Endothelial cell of umbilical vein (primary cell): ENCODE data around the gene GTF2IRD1. TPM values are rescaled to one million over a fixed set of nuclear protein-coding genes. Genes with fewer than 3 reads are reported as not detected.
"Not testable (repeated sequence)": the region's sequence is repeated elsewhere in the genome, so short reads cannot be mapped to it uniquely, and the experiment has no call there.

Source experiments
- BruUV-seq: library from RNA; stranded (reverse); fragments of 400-500 nt; replicated peaks from 2 replicates; lab custom pipeline; 2021; lab: Mats Ljungman, UMichigan
- CTCF ChIA-PET: fragments of 300-600, 350-600 bp; sonication (Branson Sonifier 250); formaldehyde crosslinking; loops from one replicate; lab custom pipeline; 2021; ENCODE audit warnings: antibody characterized with exemption, inconsistent platforms; lab: Charles Lee
- POLR2A ChIA-PET: fragments of 300-600, 350-600 bp; sonication (Branson Sonifier 250); formaldehyde crosslinking; loops from one replicate; lab custom pipeline; 2021; ENCODE audit warnings: antibody characterized with exemption, inconsistent platforms; lab: Charles Lee
- DNase-seq: peaks from one replicate; pipeline ENCODE4 v3.0.0-alpha.2; 2011; ENCODE audit warnings: low read depth, low spot score
- FAIRE-seq: peaks from 2 replicates; lab custom pipeline; 2011; peaks lifted over from hg19 to GRCh38; lab: Jason Lieb, UNC
- H2AFZ ChIP-seq: 2 replicates; pipeline ENCODE4 v1.6.0; 2012; ENCODE audit warnings: low read depth, low read length, control low read depth, inconsistent platforms
- H3K27ac ChIP-seq: 2 replicates; pipeline ENCODE4 v1.5.1; 2011; ENCODE audit warnings: low read depth, mild to moderate bottlenecking, control low read depth, low read length, moderate library complexity; ENCODE audit not compliant: insufficient read depth
- H3K27me3 ChIP-seq, 2 experiments: 2 replicates each; pipeline versions ENCODE4 v1.6.0 to v1.6.1; 2011; ENCODE audit warnings: low read length in 2 of 2, mixed read lengths in 1 of 2; ENCODE audit not compliant: control insufficient read depth in 2 of 2, insufficient read depth in 2 of 2
- H3K36me3 ChIP-seq, 2 experiments: 2 replicates in 1 of 2; 3 replicates in 1 of 2; pipeline ENCODE4 v1.5.1; 2011; ENCODE audit warnings: low read length in 2 of 2, mild to moderate bottlenecking in 1 of 2, moderate library complexity in 1 of 2; ENCODE audit not compliant: control insufficient read depth in 2 of 2, insufficient read depth in 2 of 2; ENCODE audit errors: extremely low read depth in 1 of 2
- H3K4me1 ChIP-seq: 3 replicates; pipeline ENCODE4 v1.5.1; 2011; ENCODE audit warnings: mild to moderate bottlenecking, low read length; ENCODE audit not compliant: control insufficient read depth, insufficient read depth; ENCODE audit errors: extremely low read depth
- H3K4me2 ChIP-seq: 2 replicates; pipeline ENCODE4 v1.6.1; 2011; ENCODE audit warnings: low read length, control low read depth, mixed read lengths; ENCODE audit not compliant: insufficient read depth
- H3K4me3 ChIP-seq, 3 experiments: fragments of 200-600 bp in 1 of 3; sonication (generic), shearing (Covaris generic) in 1 of 3; replicated peaks in 1 of 3; 2 replicates each; pipeline ENCODE4 v1.5.1; 2011 to 2016; ENCODE audit warnings: control low read depth in 3 of 3, low read length in 3 of 3, mild to moderate bottlenecking in 2 of 3, inconsistent platforms in 1 of 3, low read depth in 1 of 3, moderate library complexity in 1 of 3; ENCODE audit not compliant: insufficient read depth in 1 of 3
- H3K79me2 ChIP-seq: 2 replicates; pipeline ENCODE4 v1.6.0; 2012; ENCODE audit warnings: low read length, inconsistent platforms; ENCODE audit not compliant: control insufficient read depth, insufficient read depth
- H3K9ac ChIP-seq: replicated peaks from 2 replicates; pipeline ENCODE3; 2011; ENCODE audit warnings: low read length, control low read depth; ENCODE audit not compliant: insufficient read depth; ENCODE audit errors: extremely low read depth
- H3K9me1 ChIP-seq: replicated peaks from 3 replicates; pipeline ENCODE4 v1.6.0; 2011; ENCODE audit warnings: mild to moderate bottlenecking, low read length; ENCODE audit not compliant: control insufficient read depth, insufficient read depth; ENCODE audit errors: extremely low read depth
- H3K9me3 ChIP-seq: replicated peaks from 2 replicates; pipeline ENCODE4 v1.5.1; 2012; ENCODE audit warnings: low read length, inconsistent platforms; ENCODE audit not compliant: control insufficient read depth, insufficient read depth
- H4K20me1 ChIP-seq: replicated peaks from 2 replicates; pipeline ENCODE3; 2011; ENCODE audit warnings: mild to moderate bottlenecking, low read length; ENCODE audit not compliant: control insufficient read depth, insufficient read depth; ENCODE audit errors: extremely low read depth
- EZH2 ChIP-seq: IDR thresholded peaks from 2 replicates; pipeline ENCODE4 v1.6.1; 2012; ENCODE audit warnings: borderline replicate concordance, low read depth, mild to moderate bottlenecking, moderate library complexity, low read length, inconsistent platforms; ENCODE audit not compliant: severe bottlenecking
- FOS ChIP-seq: IDR thresholded peaks from 2 replicates; pipeline ENCODE4 v1.6.1; 2011; ENCODE audit warnings: mild to moderate bottlenecking, low read length, moderate library complexity, borderline replicate concordance; ENCODE audit not compliant: insufficient read depth
- GATA2 ChIP-seq: IDR thresholded peaks from 2 replicates; pipeline ENCODE4 v1.7.0; 2011; ENCODE audit warnings: low read depth, mild to moderate bottlenecking, moderate library complexity, mixed read lengths, low read length; ENCODE audit not compliant: insufficient read length, insufficient read depth
- JUN ChIP-seq: IDR thresholded peaks from 2 replicates; pipeline ENCODE4 v1.6.1; 2011; ENCODE audit warnings: borderline replicate concordance, low read depth; ENCODE audit not compliant: insufficient read length, insufficient read depth
- MYC ChIP-seq: IDR thresholded peaks from one replicate; pipeline ENCODE4 v1.6.1; 2011; ENCODE audit warnings: mild to moderate bottlenecking, low read depth, low read length
- POLR2A ChIP-seq: IDR thresholded peaks from 2 replicates; pipeline ENCODE4 v1.6.1; 2012; ENCODE audit warnings: low read depth, mild to moderate bottlenecking, control low read depth, low read length
- POLR2AphosphoS5 ChIP-seq: IDR thresholded peaks from 2 replicates; pipeline ENCODE4 v1.6.1; 2012; ENCODE audit warnings: low read depth, mild to moderate bottlenecking, control low read depth, low read length, moderate library complexity; ENCODE audit not compliant: insufficient read depth
- dilution Hi-C: fragments of 300-500 bp; cut with MboI; formaldehyde crosslinking; loops from one replicate; pipeline ENCODE4 v1.15.0; 2019; ENCODE audit warnings: low sequenced_read_pairs; ENCODE audit not compliant: extremely low pct_ligation_motif_present
- intact Hi-C: fragments of 100-400 bp; cut with micrococcal nuclease; formaldehyde crosslinking; loops from one replicate; pipeline ENCODE4 v1.10.0; 2022
- polyA plus RNA-seq, 4 experiments: library from polyadenylated mRNA; depleted of rRNA in 3 of 4; stranded (reverse) in 3 of 4; unstranded in 1 of 4; fragments of >200 nt; gene quantifications; 2 replicates each; pipeline versions ENCODE4 v1.2.1 to v1.2.3, GENCODE V29; 2011 to 2012; ENCODE audit warnings: missing spikeins in 1 of 4
- total RNA-seq: library from RNA; stranded (reverse); gene quantifications from 2 replicates; pipeline ENCODE4 v1.2.3, GENCODE V29; 2021
- TF ChIP-seq, protein P1 (sequence below): IDR thresholded peaks from 2 replicates; pipeline ENCODE4 v1.6.1; 2011; ENCODE audit not compliant: insufficient read depth, insufficient read length
- TF ChIP-seq, protein P2 (sequence below), 2 donors: IDR thresholded peaks; 1 replicate in 1 of 2; 2 replicates in 1 of 2; pipeline ENCODE4 v1.5.1; 2011; ENCODE audit warnings: low read length in 2 of 2, mild to moderate bottlenecking in 2 of 2, moderate library complexity in 2 of 2, control low read depth in 1 of 2, inconsistent platforms in 1 of 2, low read depth in 1 of 2; ENCODE audit not compliant: insufficient read depth in 1 of 2; ENCODE audit errors: extremely low read depth in 1 of 2

GTF2IRD1 gene
- total and polyA plus RNA-seq, 2 donors (not counting 3 experiments of a cell fraction or from before 2014, with no cell fraction given): 14.2 to 24.2 TPM

DNA sequence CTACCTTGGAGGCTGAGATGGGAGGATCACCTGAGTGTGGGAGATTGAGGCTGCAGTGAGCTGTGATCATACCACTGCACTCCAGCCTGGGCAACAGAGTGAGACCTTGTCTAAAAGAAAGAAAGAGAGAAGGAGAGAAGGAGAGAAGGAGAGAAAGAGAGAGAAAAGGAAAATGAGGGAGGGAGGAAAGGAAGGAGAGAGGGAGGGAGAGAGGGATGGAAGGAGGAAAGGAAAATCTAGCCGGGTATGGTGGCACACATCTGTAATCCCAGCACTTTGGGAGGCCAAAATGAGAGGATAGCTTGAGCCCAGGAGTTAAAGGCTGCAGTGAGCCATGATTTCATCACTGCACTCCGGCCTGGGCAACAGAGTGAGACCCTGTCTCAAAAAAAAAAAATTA, 42.9 kb upstream of the GTF2IRD1 start:
- TF ChIP-seq MYC (no peak), POLR2A (no peak), EZH2 (no peak), JUN (no peak), GATA2 (no peak), POLR2AphosphoS5 (no peak), FOS (no peak)
- TF ChIP-seq, protein P1, sequence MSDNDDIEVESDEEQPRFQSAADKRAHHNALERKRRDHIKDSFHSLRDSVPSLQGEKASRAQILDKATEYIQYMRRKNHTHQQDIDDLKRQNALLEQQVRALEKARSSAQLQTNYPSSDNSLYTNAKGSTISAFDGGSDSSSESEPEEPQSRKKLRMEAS: no peak
- TF ChIP-seq, protein P2, sequence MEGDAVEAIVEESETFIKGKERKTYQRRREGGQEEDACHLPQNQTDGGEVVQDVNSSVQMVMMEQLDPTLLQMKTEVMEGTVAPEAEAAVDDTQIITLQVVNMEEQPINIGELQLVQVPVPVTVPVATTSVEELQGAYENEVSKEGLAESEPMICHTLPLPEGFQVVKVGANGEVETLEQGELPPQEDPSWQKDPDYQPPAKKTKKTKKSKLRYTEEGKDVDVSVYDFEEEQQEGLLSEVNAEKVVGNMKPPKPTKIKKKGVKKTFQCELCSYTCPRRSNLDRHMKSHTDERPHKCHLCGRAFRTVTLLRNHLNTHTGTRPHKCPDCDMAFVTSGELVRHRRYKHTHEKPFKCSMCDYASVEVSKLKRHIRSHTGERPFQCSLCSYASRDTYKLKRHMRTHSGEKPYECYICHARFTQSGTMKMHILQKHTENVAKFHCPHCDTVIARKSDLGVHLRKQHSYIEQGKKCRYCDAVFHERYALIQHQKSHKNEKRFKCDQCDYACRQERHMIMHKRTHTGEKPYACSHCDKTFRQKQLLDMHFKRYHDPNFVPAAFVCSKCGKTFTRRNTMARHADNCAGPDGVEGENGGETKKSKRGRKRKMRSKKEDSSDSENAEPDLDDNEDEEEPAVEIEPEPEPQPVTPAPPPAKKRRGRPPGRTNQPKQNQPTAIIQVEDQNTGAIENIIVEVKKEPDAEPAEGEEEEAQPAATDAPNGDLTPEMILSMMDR (IDR thresholded peaks at IDR 0.05; ENCODE audit: extremely low read depth in 1 of 2, insufficient read depth in 1 of 2, low read depth in 1 of 2, low read length in 2 of 2): no peak
- no peak for DNase-seq

DNA sequence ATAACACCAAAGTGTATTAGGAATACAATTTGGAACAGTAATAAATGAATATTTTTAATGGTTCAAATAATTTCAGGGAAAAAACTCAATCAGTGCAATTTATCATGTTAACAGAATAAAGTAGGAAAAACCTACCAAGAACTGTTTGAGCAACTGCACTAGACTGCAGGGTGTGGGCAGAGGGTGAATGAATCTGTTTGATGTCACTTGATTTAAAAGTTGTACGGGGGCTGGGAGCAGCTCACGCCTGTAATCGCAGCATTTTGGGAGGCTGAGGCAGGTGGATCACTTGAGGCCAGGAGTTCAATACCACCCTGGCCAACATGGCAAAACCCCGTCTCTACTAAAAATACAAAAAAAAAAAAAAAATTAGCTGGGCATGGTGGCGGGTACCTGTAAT, 42.1 kb upstream of the GTF2IRD1 start:
- H3K9me1 ChIP-seq, H3K9ac ChIP-seq, H3K27ac ChIP-seq, intact Hi-C loops, DNase-seq, H4K20me1 ChIP-seq, H3K36me3 ChIP-seq, H3K4me3 ChIP-seq, FAIRE-seq, H2AFZ ChIP-seq, H3K9me3 ChIP-seq, dilution Hi-C loops, H3K4me1 ChIP-seq, H3K4me2 ChIP-seq, H3K79me2 ChIP-seq, H3K27me3 ChIP-seq, BruUV-seq: not testable (repeated sequence)
- ChIA-PET POLR2A (interaction anchor here (0.7 kb wide), 2 partner anchors 56 to 386 kb away, joined by 4 read pairs; no protein-coding TSS in a partner anchor), CTCF (interaction anchor here (1.1 to 2.2 kb wide), 2 partner anchors 11 to 136 kb away, joined by 3 to 9 read pairs; no protein-coding TSS in a partner anchor)

More for the DNA sequence above, 42.9 kb upstream of the GTF2IRD1 start:
- intact Hi-C loops: no loop called here
- H3K27me3 ChIP-seq: no peaks in the 10 kb centered on the region
- no peak overlapping the region for H3K27ac ChIP-seq
- CTCF ChIA-PET: interaction anchor here (1.1 to 2.2 kb wide), 2 partner anchors 10 to 135 kb away, joined by 3 to 9 read pairs; no protein-coding TSS in a partner anchor
- no peaks in the 10 kb centered on the region for H3K4me1 ChIP-seq
- H3K36me3 ChIP-seq: no peaks in the 10 kb centered on the region
- no peaks in the 10 kb centered on the region for H3K79me2 ChIP-seq
- no peak overlapping the region for H3K9ac ChIP-seq
- no peaks in the 10 kb centered on the region for H3K9me3 ChIP-seq
- no peak overlapping the region for H2AFZ ChIP-seq
- no peak overlapping the region for H3K4me3 ChIP-seq
- H3K4me2 ChIP-seq: no peak overlapping the region
- H4K20me1 ChIP-seq: no peaks in the 10 kb centered on the region
- POLR2A ChIA-PET: no interaction called here
- FAIRE-seq: no peak
- BruUV-seq: no TSS peak
- H3K9me1 ChIP-seq: no peaks in the 10 kb centered on the region
- dilution Hi-C loops: no loop called here
